ENCODE results near the gene HEBP2. TPM values are rescaled to one million over a fixed set of nuclear protein-coding genes. Genes with fewer than 3 reads are reported as not detected.
A peak's percentile ranks its signal among the peaks of the same experiment; 100 is the strongest.

The HEBP2 gene
- polyA plus RNA-seq, 2 of the 4 experiments (the other 2 are of a cell fraction) = 18.0 to 22.1 TPM

DNA sequence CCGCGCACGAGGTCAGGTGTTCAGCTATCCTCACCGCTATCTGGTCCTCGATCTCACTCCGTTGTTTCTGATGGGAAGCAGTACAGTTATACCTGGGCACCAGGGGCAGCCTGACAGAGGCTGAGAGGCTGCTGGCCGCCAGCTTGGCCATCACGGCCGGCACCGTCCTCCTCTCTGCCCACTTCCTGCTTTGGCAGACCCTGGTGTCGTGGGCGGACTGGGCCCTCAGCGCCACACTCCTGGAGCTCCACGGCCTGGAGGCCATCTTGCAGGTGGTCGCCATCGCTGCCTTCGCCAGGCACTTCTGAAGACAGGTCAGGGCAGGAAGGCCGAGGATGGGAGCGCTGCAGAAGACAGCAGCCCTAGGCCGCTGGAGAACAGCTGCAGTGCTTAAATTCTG is 60.1 kb downstream of the HEBP2 start:
- CTCF ChIA-PET = interaction anchor here (0.9 to 2.5 kb wide), 2 partner anchors 45 to 60 kb away, joined by 3 to 12 read pairs; partner anchors contain the start of gene HEBP2
- DNase-seq (ENCODE audit: low read depth in 1 of 2, low spot score in 1 of 2) (no peak), ATAC-seq (no peak), FAIRE-seq (no peak)
- Histone ChIP-seq H3K4me1 (peaks cover 37% of the 10 kb centered on the region), H3K27ac (peak overlapping the region; percentile 79 to 81; a peak in 4 of 6 replicates), H3K4me2 (no peak overlapping the region), H3K9me3 (no peaks in the 10 kb centered on the region), H3K4me3 (no peak overlapping the region)
- TF ChIP-seq HOXB13 (CRISPR knock-in tag; IDR thresholded peaks at IDR 0.05; ENCODE audit: low read depth) (no peak), RCOR1 (IDR thresholded peaks at IDR 0.05; ENCODE audit: low read depth, low read length) (no peak), ZNF302 (CRISPR knock-in tag; IDR thresholded peaks at IDR 0.05) (no peak), ZSCAN20 (CRISPR knock-in tag; IDR thresholded peaks at IDR 0.05) (no peak)
- TF ChIP-seq, protein P1, sequence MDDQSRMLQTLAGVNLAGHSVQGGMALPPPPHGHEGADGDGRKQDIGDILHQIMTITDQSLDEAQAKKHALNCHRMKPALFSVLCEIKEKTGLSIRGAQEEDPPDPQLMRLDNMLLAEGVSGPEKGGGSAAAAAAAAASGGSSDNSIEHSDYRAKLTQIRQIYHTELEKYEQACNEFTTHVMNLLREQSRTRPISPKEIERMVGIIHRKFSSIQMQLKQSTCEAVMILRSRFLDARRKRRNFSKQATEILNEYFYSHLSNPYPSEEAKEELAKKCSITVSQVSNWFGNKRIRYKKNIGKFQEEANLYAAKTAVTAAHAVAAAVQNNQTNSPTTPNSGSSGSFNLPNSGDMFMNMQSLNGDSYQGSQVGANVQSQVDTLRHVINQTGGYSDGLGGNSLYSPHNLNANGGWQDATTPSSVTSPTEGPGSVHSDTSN (IDR thresholded peaks at IDR 0.05) = no peak
- TF ChIP-seq, protein P2, sequence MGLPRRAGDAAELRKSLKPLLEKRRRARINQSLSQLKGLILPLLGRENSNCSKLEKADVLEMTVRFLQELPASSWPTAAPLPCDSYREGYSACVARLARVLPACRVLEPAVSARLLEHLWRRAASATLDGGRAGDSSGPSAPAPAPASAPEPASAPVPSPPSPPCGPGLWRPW (IDR thresholded peaks at IDR 0.05) = no peak
- WGBS (ENCODE audit: missing lambda C conversion rate) = 94% methylated on average over 9 of the region's 20 CpGs
- POLR2A ChIA-PET = no interaction called here

DNA sequence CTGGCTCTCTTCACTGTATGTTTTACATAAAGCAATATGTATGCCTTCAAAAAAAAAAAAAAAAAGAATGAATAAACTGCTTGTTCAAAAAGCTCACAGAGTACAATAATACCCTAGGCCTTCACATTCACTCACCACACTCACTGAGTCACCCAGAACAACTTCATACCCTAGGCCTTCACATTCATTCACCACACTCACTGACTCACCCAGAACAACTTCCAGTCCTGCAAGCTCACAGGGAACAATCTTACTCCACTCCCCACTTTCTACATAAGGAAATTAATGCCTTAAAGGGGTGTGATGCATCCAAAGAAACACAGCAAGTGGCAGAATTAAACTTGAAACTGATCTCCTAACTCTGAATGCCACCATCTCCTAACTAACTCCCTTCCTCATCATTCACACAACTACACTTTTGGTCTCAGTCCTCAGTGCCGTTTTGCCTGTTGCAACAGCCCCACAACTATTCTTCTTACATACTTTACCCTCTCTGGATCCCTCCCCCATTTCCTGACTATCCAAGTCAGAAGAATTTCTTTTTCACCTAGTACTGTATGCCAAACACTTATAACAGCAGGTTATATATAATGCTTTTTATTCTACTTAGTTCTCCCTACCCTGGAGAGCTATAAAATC is 61.1 kb downstream of the HEBP2 start:
- ChIA-PET CTCF (interaction anchor here (0.9 to 2.5 kb wide), 2 partner anchors 44 to 125 kb away, joined by 4 to 12 read pairs; no protein-coding TSS in a partner anchor), POLR2A (interaction anchor here (0.6 kb wide), 1 partner anchor 77 kb away, joined by 3 read pairs; no protein-coding TSS in a partner anchor)
- peaks cover 46% of the 10 kb centered on the region for H3K4me1 ChIP-seq
- peak; percentile 72 to 75 for ATAC-seq
- no peaks in the 10 kb centered on the region for H3K9me3 ChIP-seq
- H3K4me2 ChIP-seq = peak overlapping the region; percentile 67
- TF ChIP-seq CHD4 (IDR thresholded peaks at IDR 0.05; ENCODE audit: borderline replicate concordance) = no peak
- TF ChIP-seq, protein P3, sequence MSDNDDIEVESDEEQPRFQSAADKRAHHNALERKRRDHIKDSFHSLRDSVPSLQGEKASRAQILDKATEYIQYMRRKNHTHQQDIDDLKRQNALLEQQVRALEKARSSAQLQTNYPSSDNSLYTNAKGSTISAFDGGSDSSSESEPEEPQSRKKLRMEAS (IDR thresholded peaks at IDR 0.05) = no peak
- peak; percentile 43; the same call in 1 of the 2 replicates for TF ChIP-seq JUNB (IDR thresholded peaks at IDR 0.05)
- TF ChIP-seq FOSL2 (IDR thresholded peaks at IDR 0.05) = no peak; the same call in 1 of the 2 replicates
- peak; percentile 59 for TF ChIP-seq FOSL2 (CRISPR knock-in tag; IDR thresholded peaks at IDR 0.05)
- TF ChIP-seq ZC3H11A (IDR thresholded peaks at IDR 0.05) = no peak
- no peak for TF ChIP-seq EP300 (IDR thresholded peaks at IDR 0.05)
- 0 out of 4 replicates have a peak, but pooled peaks of 1 of the 2 experiments have one; percentile 8 for TF ChIP-seq CEBPB (IDR thresholded peaks at IDR 0.05)
- FAIRE-seq = no peak
- WGBS (ENCODE audit: missing lambda C conversion rate) = 13% methylated on average over 1 of the region's 1 CpG
- DNase-seq (ENCODE audit: low read depth in 1 of 2, low spot score in 1 of 2) = peak; percentile 10 to 68
- no peak overlapping the region for H3K4me3 ChIP-seq
- H3K27ac ChIP-seq = peak overlapping the region; percentile 79 to 81

DNA sequence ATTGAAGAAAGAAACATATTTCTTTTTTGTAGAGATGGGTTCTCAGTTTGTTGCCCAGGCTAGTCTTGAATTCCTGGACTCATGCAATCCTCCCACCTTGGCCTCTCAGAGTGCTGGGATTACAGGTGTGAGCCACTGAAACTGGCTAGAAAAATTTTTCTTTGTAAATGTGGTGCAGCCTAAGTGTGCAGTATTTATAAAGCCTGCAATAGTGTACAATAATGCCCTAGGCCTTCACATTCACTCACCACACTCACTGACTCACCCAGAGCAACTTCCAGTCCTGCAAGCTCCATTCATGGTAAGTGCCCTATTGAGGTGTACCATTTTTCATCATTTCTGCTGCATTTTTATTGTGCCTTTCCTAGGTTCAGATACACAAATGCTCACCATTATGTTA is 63.9 kb downstream of the HEBP2 start:
- FAIRE-seq (no peak), DNase-seq (ENCODE audit: low read depth in 1 of 2, low spot score in 1 of 2) (no peak), ATAC-seq (no peak; a peak in 1 of 6 replicates)
- ChIA-PET CTCF (interaction anchor here (1.8 to 2.8 kb wide), 2 partner anchors 38 to 41 kb away, joined by 7 to 9 read pairs; no protein-coding TSS in a partner anchor), POLR2A (no interaction called here)
- no peaks in the 10 kb centered on the region for H3K9me3 ChIP-seq
- H3K4me1 ChIP-seq = peaks cover 47% of the 10 kb centered on the region
- H3K27ac ChIP-seq = peak overlapping the region; percentile 82 to 85
- peak overlapping the region; percentile 68 for H3K4me2 ChIP-seq
- TF ChIP-seq FOXS1 (CRISPR knock-in tag; IDR thresholded peaks at IDR 0.05) = no peak
- TF ChIP-seq RARB (CRISPR knock-in tag; IDR thresholded peaks at IDR 0.05) = no peak
- TF ChIP-seq, protein P4, sequence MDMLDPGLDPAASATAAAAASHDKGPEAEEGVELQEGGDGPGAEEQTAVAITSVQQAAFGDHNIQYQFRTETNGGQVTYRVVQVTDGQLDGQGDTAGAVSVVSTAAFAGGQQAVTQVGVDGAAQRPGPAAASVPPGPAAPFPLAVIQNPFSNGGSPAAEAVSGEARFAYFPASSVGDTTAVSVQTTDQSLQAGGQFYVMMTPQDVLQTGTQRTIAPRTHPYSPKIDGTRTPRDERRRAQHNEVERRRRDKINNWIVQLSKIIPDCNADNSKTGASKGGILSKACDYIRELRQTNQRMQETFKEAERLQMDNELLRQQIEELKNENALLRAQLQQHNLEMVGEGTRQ (IDR thresholded peaks at IDR 0.05) = no peak
- no peak for TF ChIP-seq RAD21 (conservative IDR thresholded peaks at IDR 0.05 in 1 of 2, IDR thresholded peaks at IDR 0.05 in 1 of 2)
- TF ChIP-seq SREBF2 (IDR thresholded peaks at IDR 0.05) = no peak
- no peak for TF ChIP-seq NFE2L2 (conservative IDR thresholded peaks at IDR 0.05; ENCODE audit: low read length)
- no peak for TF ChIP-seq HDAC2 (IDR thresholded peaks at IDR 0.05)
- TF ChIP-seq, protein P1 (IDR thresholded peaks at IDR 0.05) = no peak
- no peak for TF ChIP-seq CBX8 (IDR thresholded peaks at IDR 0.05)
- no peak for TF ChIP-seq BHLHE40 (IDR thresholded peaks at IDR 0.05; ENCODE audit: low read depth, low read length)
- no peak for TF ChIP-seq HOXB5 (CRISPR knock-in tag; IDR thresholded peaks at IDR 0.05)
- no peak for TF ChIP-seq EP300 (IDR thresholded peaks at IDR 0.05)
- no peak for TF ChIP-seq HOXA7 (CRISPR knock-in tag; IDR thresholded peaks at IDR 0.05)
- no peak overlapping the region for H3K4me3 ChIP-seq
